ENCODE measurements around the gene MAP1S.

- TF ChIP-seq MAX (IDR thresholded peaks at IDR 0.05) (no peak), CTCF (IDR thresholded peaks at IDR 0.05; ENCODE audit: control extremely low read depth in 1 of 3, insufficient read depth in 1 of 3, low read depth in 1 of 3, low read length in 3 of 3) (no peak), EZH2 (IDR thresholded peaks at IDR 0.05; ENCODE audit: low read depth, low read length, severe bottlenecking) (no peak), USF2 (IDR thresholded peaks at IDR 0.05; ENCODE audit: low read length) (no peak), POLR2AphosphoS5 (IDR thresholded peaks at IDR 0.05; ENCODE audit: low read depth, low read length) (no peak), JUND (IDR thresholded peaks at IDR 0.05; ENCODE audit: low read length) (no peak), MAFK (IDR thresholded peaks at IDR 0.05; ENCODE audit: low read depth, low read length) (no peak), ATF2 (IDR thresholded peaks at IDR 0.05; ENCODE audit: low read length) (no peak), NANOG (IDR thresholded peaks at IDR 0.05; ENCODE audit: insufficient read depth, low read depth, low read length, poor library complexity, severe bottlenecking) (no peak), ATF3 (IDR thresholded peaks at IDR 0.05; ENCODE audit: insufficient read depth, low read depth, low read length) (no peak), RFX5 (IDR thresholded peaks at IDR 0.05; ENCODE audit: borderline replicate concordance, low read depth, low read length) (no peak), RAD21 (IDR thresholded peaks at IDR 0.05 in 1 of 2, conservative IDR thresholded peaks at IDR 0.05 in 1 of 2; ENCODE audit: low read depth in 2 of 2, low read length in 2 of 2) (no peak), TAF7 (optimal IDR thresholded peaks at IDR 0.05; ENCODE audit: borderline replicate concordance, low read depth, low read length) (no peak), CHD2 (IDR thresholded peaks at IDR 0.05; ENCODE audit: low read length) (no peak)
These were observed 36.2 kb upstream of the MAP1S start for GRCh38 chr19:17683078-17683477.
